MCF 10A (cell line): ENCODE results near the gene IST1. TPM values are rescaled to one million over a fixed set of nuclear protein-coding genes. Genes with fewer than 3 reads are reported as not detected.
"Not testable (repeated sequence)": the region's sequence is repeated elsewhere in the genome, so short reads cannot be mapped to it uniquely, and the experiment has no call there.

ENCODE experiments used
- BruUV-seq: library from RNA; stranded (reverse); fragments of 400-500 nt; replicated peaks from 2 replicates; lab custom pipeline; 2021; lab: Mats Ljungman, UMichigan
- CTCF ChIA-PET: fragments of 300-600 bp; sonication (Branson Sonifier 250); formaldehyde crosslinking; extraction: SDS; loops from one replicate; lab custom pipeline; 2021; ENCODE audit warnings: antibody characterized with exemption, inconsistent platforms; lab: Yijun Ruan, JAX
- POLR2A ChIA-PET: fragments of 300-600, 350-650 bp; sonication (Branson Sonifier 250); formaldehyde crosslinking; extraction: SDS; loops from one replicate; lab custom pipeline; 2020; ENCODE audit warnings: antibody characterized with exemption, inconsistent platforms; lab: Yijun Ruan, JAX
- DNase-seq: peaks from one replicate; pipeline ENCODE4 v3.0.0-alpha.2; 2018; ENCODE audit not compliant: unreplicated experiment
- H3K27ac Mint-ChIP-seq: one replicate; pipeline ENCODE4 v1.8.0; 2022; ENCODE audit warnings: mild to moderate bottlenecking, low read depth, mixed read lengths; ENCODE audit not compliant: unreplicated experiment
- H3K27me3 Mint-ChIP-seq: one replicate; pipeline ENCODE4 v1.8.0; 2022; ENCODE audit warnings: mixed read lengths; ENCODE audit not compliant: insufficient read depth, unreplicated experiment
- H3K36me3 Mint-ChIP-seq: one replicate; pipeline ENCODE4 v1.8.0; 2022; ENCODE audit warnings: mild to moderate bottlenecking, moderate library complexity, mixed read lengths; ENCODE audit not compliant: insufficient read depth, unreplicated experiment
- H3K4me1 Mint-ChIP-seq: one replicate; pipeline ENCODE4 v1.8.0; 2022; ENCODE audit warnings: mixed read lengths; ENCODE audit not compliant: insufficient read depth, unreplicated experiment
- H3K4me3 Mint-ChIP-seq: one replicate; pipeline ENCODE4 v1.8.0; 2022; ENCODE audit warnings: mild to moderate bottlenecking, moderate library complexity, mixed read lengths; ENCODE audit not compliant: unreplicated experiment
- H3K9me3 Mint-ChIP-seq: one replicate; pipeline ENCODE4 v1.8.0; 2022; ENCODE audit warnings: mixed read lengths; ENCODE audit not compliant: unreplicated experiment
- intact Hi-C: fragments of 100-400 bp; cut with micrococcal nuclease; formaldehyde crosslinking; loops from 2 replicates; pipeline ENCODE4 v1.14.1; 2022
- total RNA-seq: library from RNA; stranded (reverse); gene quantifications from 2 replicates; pipeline ENCODE4 v1.2.3, GENCODE V29; 2022
- TF ChIP-seq, protein P1 (sequence below): fragments of 200-600 bp; IDR thresholded peaks from one replicate; pipeline ENCODE4 v1.8.0; 2022; ENCODE audit warnings: antibody characterized with exemption, mild to moderate bottlenecking; ENCODE audit not compliant: unreplicated experiment

The IST1 gene
- total RNA-seq, 1 experiment from 2014 or later, result 127 TPM

DNA sequence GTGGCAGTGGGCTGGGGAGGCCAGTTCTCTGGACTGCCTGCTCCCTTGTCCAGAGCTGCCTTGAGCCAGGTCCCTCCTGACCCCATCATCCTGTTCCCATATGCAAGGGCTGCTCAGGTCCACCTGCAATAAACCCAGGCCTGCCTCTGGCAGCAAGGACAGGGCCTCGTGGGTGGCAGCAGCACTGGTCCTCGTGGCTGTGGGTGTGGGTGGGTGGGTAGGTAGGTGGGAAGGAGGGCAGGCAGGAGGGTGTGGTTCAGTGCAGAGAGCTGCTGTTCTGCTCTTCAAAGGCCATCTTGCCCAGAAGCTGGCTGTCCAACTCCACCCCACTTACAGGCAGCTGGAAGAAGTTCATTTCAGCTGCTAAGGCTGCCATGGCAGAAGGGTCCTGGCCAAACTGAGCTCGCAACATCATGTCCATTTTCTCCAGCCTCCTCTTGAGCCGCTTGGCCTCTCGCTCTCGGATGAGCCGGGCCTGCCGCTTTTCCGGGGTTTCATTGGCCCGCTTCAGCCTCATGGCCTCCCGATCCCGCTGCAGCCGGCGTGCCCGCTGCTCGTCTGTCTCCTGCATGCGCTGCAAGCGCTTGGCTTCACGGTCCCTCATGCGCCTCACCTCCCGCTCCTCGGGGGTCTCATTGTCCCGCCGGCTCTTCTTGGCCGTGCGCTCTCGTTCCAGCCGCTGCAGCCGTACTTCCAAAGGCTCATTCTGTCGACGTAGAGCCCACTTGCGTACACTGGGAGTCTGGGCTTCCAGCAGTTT lies 35.4 kb upstream of the IST1 start:
- TF ChIP-seq, protein P1, sequence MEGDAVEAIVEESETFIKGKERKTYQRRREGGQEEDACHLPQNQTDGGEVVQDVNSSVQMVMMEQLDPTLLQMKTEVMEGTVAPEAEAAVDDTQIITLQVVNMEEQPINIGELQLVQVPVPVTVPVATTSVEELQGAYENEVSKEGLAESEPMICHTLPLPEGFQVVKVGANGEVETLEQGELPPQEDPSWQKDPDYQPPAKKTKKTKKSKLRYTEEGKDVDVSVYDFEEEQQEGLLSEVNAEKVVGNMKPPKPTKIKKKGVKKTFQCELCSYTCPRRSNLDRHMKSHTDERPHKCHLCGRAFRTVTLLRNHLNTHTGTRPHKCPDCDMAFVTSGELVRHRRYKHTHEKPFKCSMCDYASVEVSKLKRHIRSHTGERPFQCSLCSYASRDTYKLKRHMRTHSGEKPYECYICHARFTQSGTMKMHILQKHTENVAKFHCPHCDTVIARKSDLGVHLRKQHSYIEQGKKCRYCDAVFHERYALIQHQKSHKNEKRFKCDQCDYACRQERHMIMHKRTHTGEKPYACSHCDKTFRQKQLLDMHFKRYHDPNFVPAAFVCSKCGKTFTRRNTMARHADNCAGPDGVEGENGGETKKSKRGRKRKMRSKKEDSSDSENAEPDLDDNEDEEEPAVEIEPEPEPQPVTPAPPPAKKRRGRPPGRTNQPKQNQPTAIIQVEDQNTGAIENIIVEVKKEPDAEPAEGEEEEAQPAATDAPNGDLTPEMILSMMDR, result no peak
- Mint-ChIP-seq H3K4me3 (no peak overlapping the region), H3K27ac (no peak overlapping the region), H3K27me3 (no peaks in the 10 kb centered on the region), H3K9me3 (no peaks in the 10 kb centered on the region), H3K36me3 (peaks cover 21% of the 10 kb centered on the region), H3K4me1 (no peaks in the 10 kb centered on the region)
- intact Hi-C loops, result no loop called here
- ChIA-PET POLR2A (interaction anchor here (1.5 kb wide), 1 partner anchor 13 kb away, joined by 3 read pairs; no protein-coding TSS in a partner anchor), CTCF (interaction anchor here (0.6 to 0.8 kb wide), 2 partner anchors 10 to 19 kb away, joined by 5 to 8 read pairs; no protein-coding TSS in a partner anchor)
- no peak for DNase-seq
- BruUV-seq, result no TSS peak

DNA sequence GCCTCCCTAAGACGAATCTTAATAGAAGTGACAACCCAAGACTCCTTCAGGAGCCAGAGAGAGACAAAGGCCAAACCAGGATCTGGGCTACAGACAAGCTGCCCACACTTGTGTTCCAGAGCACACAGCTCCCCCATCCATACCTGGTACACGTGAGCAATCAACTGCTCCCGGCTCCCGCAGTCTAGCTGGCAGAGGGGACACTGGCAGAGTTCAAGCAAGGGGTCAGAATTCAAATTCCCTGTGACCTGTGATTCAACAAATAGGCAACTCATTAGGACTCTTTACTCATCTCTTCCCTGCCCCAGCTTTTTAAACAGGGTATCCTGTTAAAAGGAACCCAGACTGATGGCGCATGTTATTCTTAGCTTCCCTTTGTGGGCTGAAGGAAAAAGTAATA lies 31.3 kb upstream of the IST1 start:
- Mint-ChIP-seq H3K27me3 (no peaks in the 10 kb centered on the region), H3K9me3 (no peaks in the 10 kb centered on the region), H3K27ac (no peak overlapping the region), H3K4me1 (no peaks in the 10 kb centered on the region), H3K36me3 (peaks cover 21% of the 10 kb centered on the region), H3K4me3 (no peak overlapping the region)
- TF ChIP-seq, protein P1, result no peak
- no peak for DNase-seq
- POLR2A ChIA-PET, result interaction anchor here (2.7 kb wide), 1 partner anchor 18 kb away, joined by 12 read pairs; the partner anchor contains the start of gene ATXN1L
- CTCF ChIA-PET, result interaction anchor here (0.6 to 1.2 kb wide), 2 partner anchors 9 to 1612 kb away, joined by 3 to 4 read pairs; no protein-coding TSS in a partner anchor
- BruUV-seq, result no TSS peak
- intact Hi-C loops, result no loop called here

DNA sequence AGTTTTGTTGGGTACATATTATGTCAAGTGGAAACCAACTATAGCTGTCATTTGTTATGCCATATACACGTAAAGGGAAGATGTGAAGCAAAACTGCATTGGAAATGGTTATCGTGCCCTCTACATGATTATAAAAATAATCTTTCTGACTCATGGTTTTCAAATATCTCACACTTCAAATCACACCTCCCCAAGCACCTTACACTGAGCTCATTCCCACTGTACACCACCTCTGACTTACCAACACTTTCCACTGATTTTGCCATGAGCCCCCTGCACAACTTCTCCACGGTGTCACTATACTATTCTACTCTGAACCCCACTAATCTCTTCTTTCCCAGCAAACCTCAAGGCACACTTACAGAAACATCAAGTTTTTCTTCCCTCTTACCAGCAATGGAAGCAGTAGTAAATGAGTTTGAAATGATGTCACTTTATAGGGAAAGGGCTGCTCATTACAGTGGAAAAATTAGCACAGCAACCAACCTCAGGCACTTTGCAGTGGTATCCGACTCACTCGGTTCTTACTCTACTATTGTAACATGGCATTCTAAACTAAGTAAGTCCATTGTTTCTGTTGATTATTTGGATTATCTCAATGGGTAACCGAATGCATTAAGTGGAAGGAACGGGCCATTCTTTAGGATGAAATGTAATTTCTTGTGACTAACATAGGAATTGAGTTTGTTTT lies 30.0 kb upstream of the IST1 start:
- TF ChIP-seq, protein P1, result no peak
- no TSS peak for BruUV-seq
- Mint-ChIP-seq H3K36me3 (peaks cover 20% of the 10 kb centered on the region), H3K27me3 (no peaks in the 10 kb centered on the region), H3K27ac (no peak overlapping the region), H3K4me3 (no peak overlapping the region), H3K4me1 (no peaks in the 10 kb centered on the region), H3K9me3 (no peaks in the 10 kb centered on the region)
- DNase-seq, result no peak
- ChIA-PET CTCF (interaction anchor here (1.6 kb wide), 1 partner anchor 17 kb away, joined by 7 read pairs; no protein-coding TSS in a partner anchor), POLR2A (no interaction called here)
- intact Hi-C loops, result no loop called here

GRCh38 chr16:71867175-71867574 lies 28.2 kb upstream of the IST1 start:
- H3K9me3 Mint-ChIP-seq, H3K27ac Mint-ChIP-seq, POLR2A ChIA-PET, BruUV-seq, intact Hi-C loops, H3K4me1 Mint-ChIP-seq, H3K27me3 Mint-ChIP-seq, H3K4me3 Mint-ChIP-seq, DNase-seq: not testable (repeated sequence)
- H3K36me3 Mint-ChIP-seq, result peaks cover 17% of the 10 kb centered on the region
- CTCF ChIA-PET, result interaction anchor here (1.6 kb wide), 1 partner anchor 15 kb away, joined by 7 read pairs; no protein-coding TSS in a partner anchor
